Measurements from ENCODE around the gene FAM47E. TPM values are rescaled to one million over a fixed set of nuclear protein-coding genes. Genes with fewer than 3 reads are reported as not detected.
A peak's percentile ranks its signal among the peaks of the same experiment; 100 is the strongest.

Gene FAM47E
- total and polyA plus RNA-seq, 4 donors = 0.85 to 2.5 (median 1.7) TPM

- Histone ChIP-seq H3K9ac (ENCODE audit: low read depth in 1 of 2, low read length in 2 of 2) (no peak overlapping the region), H3K27ac (ENCODE audit: low read depth in 1 of 2, low read length in 2 of 2) (peak overlapping the region; percentile 87 to 88), H3K4me1 (ENCODE audit: control insufficient read depth in 4 of 4, insufficient read depth in 4 of 4, low read length in 3 of 4) (peaks cover 4 to 76% (median 66%) of the 10 kb centered on the region in 4 donors), H3K36me3 (ENCODE audit: control insufficient read depth in 4 of 4, insufficient read depth in 3 of 4, low read depth in 1 of 4, low read length in 3 of 4) (no peaks in the 10 kb centered on the region), H3K9me3 (ENCODE audit: control insufficient read depth in 4 of 4, low read length in 3 of 4) (no peaks in the 10 kb centered on the region), H3K27me3 (ENCODE audit: control insufficient read depth in 4 of 4, insufficient read depth in 4 of 4, low read length in 3 of 4) (no peaks in the 10 kb centered on the region), H3K4me3 (ENCODE audit: low read depth in 1 of 3, low read length in 3 of 3) (no peak overlapping the region)
- DNase-seq (ENCODE audit: low spot score) = no peak
- TF ChIP-seq FOXA2 (IDR thresholded peaks at IDR 0.05) (no peak), HNF4A (conservative IDR thresholded peaks at IDR 0.05) (no peak), TAF1 (conservative IDR thresholded peaks at IDR 0.05) (no peak)
Observed at GRCh38 chr4:76207549-76207948, 44.0 kb upstream of the FAM47E start.

DNA sequence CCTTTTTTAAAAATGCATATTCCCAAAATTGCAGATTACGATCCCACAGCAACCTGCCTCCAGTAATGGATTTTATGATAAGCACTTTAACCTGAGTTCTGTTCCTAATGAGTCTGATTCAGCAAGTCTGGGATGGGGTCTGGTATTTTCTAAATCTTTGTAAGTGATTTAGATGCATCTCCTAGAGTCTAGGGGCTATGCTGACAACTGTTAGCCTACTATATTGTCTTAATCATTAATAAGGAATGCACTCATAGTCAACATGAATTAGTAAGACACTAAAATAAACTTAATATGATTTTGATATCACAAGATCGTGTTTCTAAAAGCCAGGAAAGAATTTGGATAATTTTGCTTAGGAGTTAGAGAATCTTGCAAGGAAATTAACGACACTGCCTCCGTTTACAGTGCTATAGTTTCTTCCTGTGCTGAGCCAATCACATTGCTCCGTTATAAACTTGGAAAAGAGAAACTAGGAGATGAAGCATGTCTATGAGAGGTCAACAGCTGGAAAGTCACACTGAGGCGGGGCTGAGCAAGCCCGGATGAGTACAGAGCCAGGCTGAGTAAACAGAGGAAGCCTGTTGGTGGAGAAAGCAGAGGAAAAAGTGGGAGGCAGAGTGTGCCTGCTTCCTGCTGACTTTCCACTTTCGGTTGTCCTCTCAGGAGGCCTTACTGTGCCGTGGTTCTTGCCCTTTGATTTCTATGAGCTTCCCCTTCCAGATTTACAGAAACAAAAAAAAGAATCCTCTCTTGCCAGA is 43.3 kb upstream of the FAM47E start:
- WGBS = 16% methylated on average over 9 of the region's 9 CpGs

More for the DNA sequence above, 43.3 kb upstream of the FAM47E start:
- Histone ChIP-seq H3K27ac (ENCODE audit: low read depth in 1 of 2, low read length in 2 of 2) (peak overlapping the region; percentile 87 to 88), H3K36me3 (ENCODE audit: control insufficient read depth in 4 of 4, insufficient read depth in 3 of 4, low read depth in 1 of 4, low read length in 3 of 4) (no peaks in the 10 kb centered on the region), H3K9ac (ENCODE audit: low read depth in 1 of 2, low read length in 2 of 2) (peak overlapping the region; percentile 57 to 74), H3K9me3 (ENCODE audit: control insufficient read depth in 4 of 4, low read length in 3 of 4) (no peaks in the 10 kb centered on the region), H3K27me3 (ENCODE audit: control insufficient read depth in 4 of 4, insufficient read depth in 4 of 4, low read length in 3 of 4) (no peaks in the 10 kb centered on the region), H3K4me1 (ENCODE audit: control insufficient read depth in 4 of 4, insufficient read depth in 4 of 4, low read length in 3 of 4) (peaks cover 4 to 81% (median 64%) of the 10 kb centered on the region in 4 donors), H3K4me3 (ENCODE audit: low read depth in 1 of 3, low read length in 3 of 3) (peak overlapping the region in 1 of 3 donors; percentile 14)
- peak; percentile 56 for DNase-seq (ENCODE audit: low spot score)
- peak; percentile 49 for TF ChIP-seq TAF1 (conservative IDR thresholded peaks at IDR 0.05)
- no peak for TF ChIP-seq HNF4G (IDR thresholded peaks at IDR 0.05)
- TF ChIP-seq GABPA (IDR thresholded peaks at IDR 0.05 in 1 of 2, conservative IDR thresholded peaks at IDR 0.05 in 1 of 2) = peak in 1 of 2 donors; percentile 60
- TF ChIP-seq CTCF (IDR thresholded peaks at IDR 0.05; ENCODE audit: low read depth, low read length, missing input control) = no peak
- TF ChIP-seq JUND (IDR thresholded peaks at IDR 0.05) = peak; percentile 75 to 86
- TF ChIP-seq, protein P1, sequence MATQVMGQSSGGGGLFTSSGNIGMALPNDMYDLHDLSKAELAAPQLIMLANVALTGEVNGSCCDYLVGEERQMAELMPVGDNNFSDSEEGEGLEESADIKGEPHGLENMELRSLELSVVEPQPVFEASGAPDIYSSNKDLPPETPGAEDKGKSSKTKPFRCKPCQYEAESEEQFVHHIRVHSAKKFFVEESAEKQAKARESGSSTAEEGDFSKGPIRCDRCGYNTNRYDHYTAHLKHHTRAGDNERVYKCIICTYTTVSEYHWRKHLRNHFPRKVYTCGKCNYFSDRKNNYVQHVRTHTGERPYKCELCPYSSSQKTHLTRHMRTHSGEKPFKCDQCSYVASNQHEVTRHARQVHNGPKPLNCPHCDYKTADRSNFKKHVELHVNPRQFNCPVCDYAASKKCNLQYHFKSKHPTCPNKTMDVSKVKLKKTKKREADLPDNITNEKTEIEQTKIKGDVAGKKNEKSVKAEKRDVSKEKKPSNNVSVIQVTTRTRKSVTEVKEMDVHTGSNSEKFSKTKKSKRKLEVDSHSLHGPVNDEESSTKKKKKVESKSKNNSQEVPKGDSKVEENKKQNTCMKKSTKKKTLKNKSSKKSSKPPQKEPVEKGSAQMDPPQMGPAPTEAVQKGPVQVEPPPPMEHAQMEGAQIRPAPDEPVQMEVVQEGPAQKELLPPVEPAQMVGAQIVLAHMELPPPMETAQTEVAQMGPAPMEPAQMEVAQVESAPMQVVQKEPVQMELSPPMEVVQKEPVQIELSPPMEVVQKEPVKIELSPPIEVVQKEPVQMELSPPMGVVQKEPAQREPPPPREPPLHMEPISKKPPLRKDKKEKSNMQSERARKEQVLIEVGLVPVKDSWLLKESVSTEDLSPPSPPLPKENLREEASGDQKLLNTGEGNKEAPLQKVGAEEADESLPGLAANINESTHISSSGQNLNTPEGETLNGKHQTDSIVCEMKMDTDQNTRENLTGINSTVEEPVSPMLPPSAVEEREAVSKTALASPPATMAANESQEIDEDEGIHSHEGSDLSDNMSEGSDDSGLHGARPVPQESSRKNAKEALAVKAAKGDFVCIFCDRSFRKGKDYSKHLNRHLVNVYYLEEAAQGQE (IDR thresholded peaks at IDR 0.05) = peak; percentile 78
- peak; percentile 75 to 90 for TF ChIP-seq EGR1 (IDR thresholded peaks at IDR 0.05; ENCODE audit: low read depth in 2 of 2)
- TF ChIP-seq, protein P2, sequence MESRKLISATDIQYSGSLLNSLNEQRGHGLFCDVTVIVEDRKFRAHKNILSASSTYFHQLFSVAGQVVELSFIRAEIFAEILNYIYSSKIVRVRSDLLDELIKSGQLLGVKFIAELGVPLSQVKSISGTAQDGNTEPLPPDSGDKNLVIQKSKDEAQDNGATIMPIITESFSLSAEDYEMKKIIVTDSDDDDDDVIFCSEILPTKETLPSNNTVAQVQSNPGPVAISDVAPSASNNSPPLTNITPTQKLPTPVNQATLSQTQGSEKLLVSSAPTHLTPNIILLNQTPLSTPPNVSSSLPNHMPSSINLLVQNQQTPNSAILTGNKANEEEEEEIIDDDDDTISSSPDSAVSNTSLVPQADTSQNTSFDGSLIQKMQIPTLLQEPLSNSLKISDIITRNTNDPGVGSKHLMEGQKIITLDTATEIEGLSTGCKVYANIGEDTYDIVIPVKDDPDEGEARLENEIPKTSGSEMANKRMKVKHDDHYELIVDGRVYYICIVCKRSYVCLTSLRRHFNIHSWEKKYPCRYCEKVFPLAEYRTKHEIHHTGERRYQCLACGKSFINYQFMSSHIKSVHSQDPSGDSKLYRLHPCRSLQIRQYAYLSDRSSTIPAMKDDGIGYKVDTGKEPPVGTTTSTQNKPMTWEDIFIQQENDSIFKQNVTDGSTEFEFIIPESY (IDR thresholded peaks at IDR 0.05) = peak; percentile 55
- peak; percentile 96 for TF ChIP-seq MAX (IDR thresholded peaks at IDR 0.05)
- peak; percentile 96 for TF ChIP-seq FOXA1 (IDR thresholded peaks at IDR 0.05)
- TF ChIP-seq HNF4A (conservative IDR thresholded peaks at IDR 0.05) = peak; percentile 73 to 83
- TF ChIP-seq RAD21 (IDR thresholded peaks at IDR 0.05) = peak; percentile 52 to 72
- TF ChIP-seq FOXA2 (IDR thresholded peaks at IDR 0.05) = peak; percentile 98
- TF ChIP-seq SP1 (IDR thresholded peaks at IDR 0.05) = peak; percentile 91
- peak; percentile 78 for TF ChIP-seq YY1 (IDR thresholded peaks at IDR 0.05)
- TF ChIP-seq RXRA (IDR thresholded peaks at IDR 0.05) = peak; percentile 90 to 93
- TF ChIP-seq NR2F2 (IDR thresholded peaks at IDR 0.05) = peak; percentile 97
- TF ChIP-seq, protein P3, sequence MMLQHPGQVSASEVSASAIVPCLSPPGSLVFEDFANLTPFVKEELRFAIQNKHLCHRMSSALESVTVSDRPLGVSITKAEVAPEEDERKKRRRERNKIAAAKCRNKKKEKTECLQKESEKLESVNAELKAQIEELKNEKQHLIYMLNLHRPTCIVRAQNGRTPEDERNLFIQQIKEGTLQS (IDR thresholded peaks at IDR 0.05) = peak; percentile 74

Data from liver (tissue), 9 donors.